Naive thymus-derived CD8-positive, alpha-beta T cell (primary cell): ENCODE measurements around the gene EBF3. TPM values are rescaled to one million over a fixed set of nuclear protein-coding genes. Genes with fewer than 3 reads are reported as not detected.

Experiments used
- ATAC-seq, 2 donors: fragments of 150-1000 bp; cut with Tn5 transposase in 1 of 2; sonication (Bioruptor Pico), chemical (Tn5 transposase) in 1 of 2; 1 replicate in 1 of 2; 2 replicates in 1 of 2; pipeline ENCODE4 v1.10.0; 2021; ENCODE audit warnings: mild to moderate bottlenecking in 2 of 2, moderate library complexity in 2 of 2
- POLR2A ChIA-PET: fragments of 350-600 bp; sonication (Branson Sonifier 250); formaldehyde crosslinking; loops from one replicate; lab custom pipeline; 2021; ENCODE audit warnings: antibody characterized with exemption; lab: Charles Lee
- DNase-seq, 10 donors: peaks; one replicate each; pipeline versions ENCODE4 v3.0.0 to v3.0.0-alpha.2; 2020 to 2022
- H3K27ac Mint-ChIP-seq, 10 donors: one replicate each; pipeline ENCODE4 v1.8.0; 2020 to 2022; ENCODE audit warnings: mild to moderate bottlenecking in 10 of 10, mixed read lengths in 10 of 10, moderate library complexity in 4 of 10, inconsistent platforms in 1 of 10
- H3K27me3 Mint-ChIP-seq, 5 donors: one replicate each; pipeline ENCODE4 v1.8.0; 2021 to 2022; ENCODE audit warnings: mixed read lengths in 5 of 5
- H3K36me3 Mint-ChIP-seq, 3 donors: one replicate each; pipeline ENCODE4 v1.8.0; 2020 to 2022; ENCODE audit warnings: mixed read lengths in 3 of 3, mild to moderate bottlenecking in 2 of 3, inconsistent platforms in 1 of 3
- H3K4me1 Mint-ChIP-seq, 4 donors: one replicate each; pipeline ENCODE4 v1.8.0; 2021 to 2022; ENCODE audit warnings: mixed read lengths in 4 of 4
- H3K4me3 Mint-ChIP-seq, 10 donors: one replicate each; pipeline ENCODE4 v1.8.0; 2020 to 2022; ENCODE audit warnings: mild to moderate bottlenecking in 10 of 10, mixed read lengths in 10 of 10, moderate library complexity in 6 of 10, inconsistent platforms in 1 of 10
- H3K9me3 Mint-ChIP-seq, 9 donors: one replicate each; pipeline ENCODE4 v1.8.0; 2020 to 2022; ENCODE audit warnings: mixed read lengths in 9 of 9, mild to moderate bottlenecking in 3 of 9, inconsistent platforms in 1 of 9, moderate library complexity in 1 of 9
- microRNA-seq: library from miRNA; unstranded; fragments of <30 nt; microRNA quantifications from one replicate; pipeline ENCODE4 v1.2.0, GENCODE V29; 2022; ENCODE audit warnings: borderline microRNAs expressed
- polyA plus RNA-seq, 3 donors: library from polyadenylated mRNA; unstranded; fragments of 300-500 nt; fragmentation: Illumina TruSeq; gene quantifications; one replicate each; pipeline ENCODE4 v1.2.3, GENCODE V29; 2021
- total RNA-seq, 8 experiments: library from RNA in 2 of 8; stranded (reverse) in 2 of 8; gene quantifications; one replicate each; pipeline ENCODE4 v1.2.3 and lab custom pipeline; 2021 to 2026

Gene EBF3
- total and polyA plus RNA-seq, 5 experiments from 2014 or later, result not detected

GRCh38 chr10:129790715-129791446, 173.2 kb downstream of the EBF3 start:
- Mint-ChIP-seq H3K27me3 (no peaks in the 10 kb centered on the region), H3K27ac (no peak overlapping the region), H3K9me3 (peaks cover 8 to 87% (median 52%) of the 10 kb centered on the region in 9 donors), H3K4me1 (no peaks in the 10 kb centered on the region), H3K36me3 (peaks cover 2 to 51% (median 3%) of the 10 kb centered on the region in 3 donors), H3K4me3 (no peak overlapping the region)
- ATAC-seq (no peak), DNase-seq (no peak)
- POLR2A ChIA-PET, result no interaction called here

- no peak overlapping the region for H3K27ac Mint-ChIP-seq
- peaks cover 8 to 77% (median 52%) of the 10 kb centered on the region in 9 donors for H3K9me3 Mint-ChIP-seq
Observed at GRCh38 chr10:129788215-129788614, 175.9 kb downstream of the EBF3 start.

GRCh38 chr10:129787557-129787956, 176.5 kb downstream of the EBF3 start:
- POLR2A ChIA-PET, result no interaction called here
- no peaks in the 10 kb centered on the region for H3K27me3 Mint-ChIP-seq
- peaks cover 0 to 4% (median 2%) of the 10 kb centered on the region in 4 donors for H3K4me1 Mint-ChIP-seq
- H3K4me3 Mint-ChIP-seq, result no peak overlapping the region
- H3K36me3 Mint-ChIP-seq, result peaks cover 0 to 39% (median 3%) of the 10 kb centered on the region in 3 donors
- ATAC-seq (no peak), DNase-seq (no peak)
- H3K9me3 Mint-ChIP-seq, result peaks cover 8 to 70% (median 45%) of the 10 kb centered on the region in 9 donors
- H3K27ac Mint-ChIP-seq, result no peak overlapping the region

More at GRCh38 chr10:129788215-129788614, 175.9 kb downstream of the EBF3 start:
- Mint-ChIP-seq H3K4me1 (peaks cover 0 to 3% (median 1%) of the 10 kb centered on the region in 4 donors), H3K4me3 (no peak overlapping the region), H3K36me3 (peaks cover 0 to 44% (median 3%) of the 10 kb centered on the region in 3 donors), H3K27me3 (no peaks in the 10 kb centered on the region)
- DNase-seq (no peak), ATAC-seq (no peak)
- POLR2A ChIA-PET, result no interaction called here

- Mint-ChIP-seq H3K27ac (no peak overlapping the region), H3K36me3 (peaks cover 0 to 28% (median 3%) of the 10 kb centered on the region in 3 donors), H3K4me3 (no peak overlapping the region), H3K4me1 (peaks cover 0 to 4% (median 2%) of the 10 kb centered on the region in 4 donors), H3K9me3 (peaks cover 7 to 60% (median 33%) of the 10 kb centered on the region in 9 donors), H3K27me3 (no peaks in the 10 kb centered on the region)
- ATAC-seq (no peak), DNase-seq (no peak)
- POLR2A ChIA-PET, result no interaction called here
Observed at GRCh38 chr10:129786216-129786615, 177.9 kb downstream of the EBF3 start.

- peaks cover 0 to 5% (median 2%) of the 10 kb centered on the region in 4 donors for H3K4me1 Mint-ChIP-seq
- H3K9me3 Mint-ChIP-seq, result peaks cover 7 to 54% (median 32%) of the 10 kb centered on the region in 9 donors
- H3K27me3 Mint-ChIP-seq, result no peaks in the 10 kb centered on the region
- no peak overlapping the region for H3K27ac Mint-ChIP-seq
- peaks cover 0 to 24% (median 3%) of the 10 kb centered on the region in 3 donors for H3K36me3 Mint-ChIP-seq
- no peak overlapping the region for H3K4me3 Mint-ChIP-seq
- POLR2A ChIA-PET, result no interaction called here
- no peak for ATAC-seq
- DNase-seq, result no peak
Observed at GRCh38 chr10:129785536-129785981, 178.5 kb downstream of the EBF3 start.

Small RNA genes within 50 kb of the gene (microRNA-seq; reads per million reads assigned to microRNA genes)
- not detected for gene MIR4297

Other genes starting within 250 kb of the EBF3 start
- 10 to 100 TPM; 17.5 to 19.6 TPM for gene C10orf143, start 146.6 kb upstream of the EBF3 start, total RNA-seq
- gene C10orf143, start 146.6 kb upstream of the EBF3 start, polyA plus RNA-seq, result 10 to 100 TPM; 28.6 to 48.1 (median 29.6) TPM
- gene GLRX3, start 172.1 kb upstream of the EBF3 start, total RNA-seq, result 10 to 100 TPM; 47.6 to 52.5 TPM
- gene GLRX3, start 172.1 kb upstream of the EBF3 start, polyA plus RNA-seq, result 10 to 100 TPM; 71.5 to 97.8 (median 81.8) TPM